Lung (tissue), 12 donors: ENCODE data around the gene ADAP1. TPM values are rescaled to one million over a fixed set of nuclear protein-coding genes. Genes with fewer than 3 reads are reported as not detected.

Experiments used
- ATAC-seq: fragments of 200-7000 bp; cut with Tn5 transposase; one replicate; pipeline ENCODE4 v1.9.1; 2020; ENCODE audit warnings: moderate number of reproducible peaks; ENCODE audit not compliant: insufficient read depth, low FRiP score
- DNase-seq, 3 donors: peaks; one replicate each; pipeline ENCODE4 v3.0.0-alpha.2; 2013 to 2017
- H3K27ac ChIP-seq, 2 donors: one replicate each; pipeline ENCODE4 v1.5.1; 2013; ENCODE audit warnings: mild to moderate bottlenecking in 2 of 2, moderate library complexity in 2 of 2, control low read depth in 1 of 2, inconsistent platforms in 1 of 2, low read depth in 1 of 2, low read length in 1 of 2
- H3K27me3 ChIP-seq, 3 donors: one replicate each; pipeline ENCODE4 v1.5.1; 2013; ENCODE audit warnings: low read length in 2 of 3; ENCODE audit not compliant: control insufficient read depth in 3 of 3, insufficient read depth in 3 of 3
- H3K36me3 ChIP-seq, 4 donors: one replicate each; pipeline ENCODE4 v1.5.1; 2013; ENCODE audit warnings: low read length in 4 of 4, mild to moderate bottlenecking in 1 of 4, moderate library complexity in 1 of 4; ENCODE audit not compliant: control insufficient read depth in 4 of 4, insufficient read depth in 4 of 4
- H3K4me1 ChIP-seq, 5 donors: one replicate each; pipeline ENCODE4 v1.5.1; 2013; ENCODE audit warnings: low read length in 5 of 5, mild to moderate bottlenecking in 2 of 5, moderate library complexity in 1 of 5; ENCODE audit not compliant: control insufficient read depth in 5 of 5, insufficient read depth in 5 of 5
- H3K4me3 ChIP-seq: one replicate; pipeline ENCODE4 v1.5.1; 2013; ENCODE audit warnings: mild to moderate bottlenecking, control low read depth, moderate library complexity
- H3K9ac ChIP-seq, 2 donors: one replicate each; pipeline ENCODE4 v1.5.1; 2013; ENCODE audit warnings: low read length in 2 of 2, control low read depth in 1 of 2; ENCODE audit not compliant: insufficient read depth in 1 of 2
- H3K9me3 ChIP-seq, 4 donors: one replicate each; pipeline ENCODE4 v1.5.1; 2013; ENCODE audit warnings: low read length in 3 of 4, mild to moderate bottlenecking in 1 of 4, moderate library complexity in 1 of 4; ENCODE audit not compliant: control insufficient read depth in 4 of 4, insufficient read depth in 3 of 4
- CTCF ChIP-seq: IDR thresholded peaks from 2 replicates; pipeline ENCODE4 v1.5.1; 2012; ENCODE audit warnings: mild to moderate bottlenecking; ENCODE audit errors: control extremely low read depth, extremely low read depth
- WGBS, 2 donors: extraction: QIAGEN DNeasy Blood & Tissue Kit; methylation state at CpG; one replicate each; pipeline ENCODE4 v1.1.7; 2013; 5-methylcytosine and 5-hydroxymethylcytosine counted together
- polyA plus RNA-seq, 2 donors: library from polyadenylated mRNA; stranded (reverse); fragments of 200-250 nt; gene quantifications; one replicate each; pipeline ENCODE4 v1.2.1, GENCODE V29; 2013
- total RNA-seq, 2 donors: library from RNA; depleted of rRNA in 1 of 2; stranded (reverse); fragments of >200 nt in 1 of 2; gene quantifications; one replicate each; pipeline ENCODE4 v1.2.1, GENCODE V29; 2014 to 2021
- donor health status: control.
- donor health status: control.
- donor health status: Bipolar disorder and iron deficiency.
- donor health status: healthy.
- donor health status: DM: yes; HTN: yes; CAD: no.

ADAP1 gene
- total and polyA plus RNA-seq, 4 donors, result 11.5 to 39.0 (median 32.6) TPM

GRCh38 chr7:973312-973711, 18.8 kb upstream of the ADAP1 start:
- Histone ChIP-seq H3K9me3 (no peaks in the 10 kb centered on the region), H3K4me1 (peaks cover 0 to 35% (median 12%) of the 10 kb centered on the region in 5 donors), H3K27me3 (no peaks in the 10 kb centered on the region), H3K9ac (no peak overlapping the region), H3K36me3 (peaks cover 9 to 25% (median 19%) of the 10 kb centered on the region in 4 donors), H3K27ac (no peak overlapping the region), H3K4me3 (no peak overlapping the region)
- no peak for TF ChIP-seq CTCF
- 85 to 86% methylated on average over 9 of the region's 9 CpGs for WGBS, 2 donors
- no peak for ATAC-seq
- DNase-seq, result no peak

- Histone ChIP-seq H3K9me3 (no peaks in the 10 kb centered on the region), H3K27me3 (no peaks in the 10 kb centered on the region), H3K9ac (no peak overlapping the region), H3K4me3 (no peak overlapping the region), H3K4me1 (peaks cover 0 to 31% (median 12%) of the 10 kb centered on the region in 5 donors), H3K36me3 (peaks cover 13 to 27% (median 23%) of the 10 kb centered on the region in 4 donors), H3K27ac (no peak overlapping the region)
- TF ChIP-seq CTCF, result no peak
- DNase-seq (no peak), ATAC-seq (no peak)
- WGBS, 2 donors, result 60 to 71% methylated on average over 10 of the region's 10 CpGs
These were observed 18.3 kb upstream of the ADAP1 start for GRCh38 chr7:972676-973309.

DNA sequence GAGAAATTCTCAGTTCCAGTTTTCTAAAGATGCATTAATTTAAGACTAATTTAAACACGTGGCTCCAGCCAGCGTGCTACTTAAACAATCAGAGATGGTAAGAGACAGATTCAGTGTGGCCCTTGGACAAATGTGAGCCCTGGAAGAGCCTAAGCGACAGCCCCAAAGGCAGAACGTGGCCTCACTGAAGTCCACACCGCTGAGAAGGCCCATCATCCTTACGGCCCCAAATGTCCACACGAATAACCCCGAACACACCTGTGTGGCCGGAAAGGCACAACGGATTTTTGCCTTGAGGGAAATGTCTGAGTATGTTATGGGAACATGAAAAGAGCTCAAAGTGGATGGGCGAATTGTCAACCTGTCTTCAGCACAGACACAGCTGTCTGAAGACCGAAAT, 17.6 kb upstream of the ADAP1 start:
- ATAC-seq (no peak), DNase-seq (no peak)
- Histone ChIP-seq H3K4me3 (no peak overlapping the region), H3K9ac (no peak overlapping the region), H3K27ac (no peak overlapping the region), H3K27me3 (no peaks in the 10 kb centered on the region), H3K36me3 (peaks cover 13 to 33% (median 24%) of the 10 kb centered on the region in 4 donors), H3K4me1 (peaks cover 0 to 25% (median 6%) of the 10 kb centered on the region in 5 donors), H3K9me3 (no peaks in the 10 kb centered on the region)
- WGBS, 2 donors, result 90 to 93% methylated on average over 12 of the region's 12 CpGs
- no peak for TF ChIP-seq CTCF

DNA sequence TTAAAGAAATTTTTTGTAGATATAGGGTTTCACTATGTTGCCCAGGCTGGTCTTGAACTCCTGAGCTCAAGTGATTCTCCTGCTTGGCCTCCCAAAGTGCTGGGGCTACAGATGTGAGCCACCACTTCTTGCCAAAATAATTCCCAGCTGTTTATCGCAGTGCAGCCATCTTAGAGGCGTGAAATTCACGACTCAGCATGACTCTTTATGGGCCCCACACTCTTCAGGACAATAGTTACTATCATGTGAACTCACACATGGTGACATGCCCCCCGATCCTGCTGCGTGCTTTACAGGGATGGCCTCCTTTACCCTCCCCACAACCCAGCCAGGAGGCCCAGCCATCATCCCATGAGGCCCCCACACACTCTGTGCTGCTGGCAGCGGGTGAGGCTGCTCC, 16.3 kb upstream of the ADAP1 start:
- DNase-seq (no peak), ATAC-seq (no peak)
- no peak overlapping the region for H3K27ac ChIP-seq
- peaks cover 0 to 14% (median 2%) of the 10 kb centered on the region in 5 donors for H3K4me1 ChIP-seq
- peaks cover 13 to 38% (median 27%) of the 10 kb centered on the region in 4 donors for H3K36me3 ChIP-seq
- H3K27me3 ChIP-seq, result no peaks in the 10 kb centered on the region
- WGBS, 2 donors, result 96 to 98% methylated on average over 6 of the region's 6 CpGs
- H3K9ac ChIP-seq, result no peak overlapping the region
- no peak for TF ChIP-seq CTCF
- no peaks in the 10 kb centered on the region for H3K9me3 ChIP-seq
- no peak overlapping the region for H3K4me3 ChIP-seq
